Bronchial epithelial cell (primary cell): ENCODE data around the gene C1QA. TPM values are rescaled to one million over a fixed set of nuclear protein-coding genes. Genes with fewer than 3 reads are reported as not detected.
A peak's percentile ranks its signal among the peaks of the same experiment; 100 is the strongest.

Source experiments
- DNase-seq: peaks from one replicate; pipeline ENCODE4 v3.0.0-alpha.2; 2010; ENCODE audit warnings: low read depth
- FAIRE-seq: peaks from 2 replicates; lab custom pipeline; 2011; peaks lifted over from hg19 to GRCh38; lab: Jason Lieb, UNC
- H3K27me3 ChIP-seq: 2 replicates; pipeline ENCODE4 v1.5.1; 2011; ENCODE audit warnings: low read length; ENCODE audit not compliant: control insufficient read depth, insufficient read depth
- H3K36me3 ChIP-seq: 2 replicates; pipeline ENCODE4 v1.5.1; 2011; ENCODE audit warnings: low read length; ENCODE audit not compliant: control insufficient read depth, insufficient read depth
- H3K4me3 ChIP-seq: 2 replicates; pipeline ENCODE4 v1.5.1; 2011; ENCODE audit warnings: mild to moderate bottlenecking, low read depth, low read length, control low read depth
- total RNA-seq: library from RNA; depleted of rRNA; stranded (reverse); fragments of >200 nt; gene quantifications from 2 replicates; pipeline ENCODE4 v1.2.1, GENCODE V29; 2014
- TF ChIP-seq, protein P1 (sequence below): IDR thresholded peaks from 2 replicates; pipeline ENCODE4 v1.5.1; 2011; ENCODE audit warnings: mild to moderate bottlenecking, moderate library complexity, low read length, control low read depth, inconsistent platforms; ENCODE audit not compliant: insufficient read depth, severe bottlenecking

C1QA gene
- total RNA-seq, 1 donor from 2014 or later: not detected

DNA sequence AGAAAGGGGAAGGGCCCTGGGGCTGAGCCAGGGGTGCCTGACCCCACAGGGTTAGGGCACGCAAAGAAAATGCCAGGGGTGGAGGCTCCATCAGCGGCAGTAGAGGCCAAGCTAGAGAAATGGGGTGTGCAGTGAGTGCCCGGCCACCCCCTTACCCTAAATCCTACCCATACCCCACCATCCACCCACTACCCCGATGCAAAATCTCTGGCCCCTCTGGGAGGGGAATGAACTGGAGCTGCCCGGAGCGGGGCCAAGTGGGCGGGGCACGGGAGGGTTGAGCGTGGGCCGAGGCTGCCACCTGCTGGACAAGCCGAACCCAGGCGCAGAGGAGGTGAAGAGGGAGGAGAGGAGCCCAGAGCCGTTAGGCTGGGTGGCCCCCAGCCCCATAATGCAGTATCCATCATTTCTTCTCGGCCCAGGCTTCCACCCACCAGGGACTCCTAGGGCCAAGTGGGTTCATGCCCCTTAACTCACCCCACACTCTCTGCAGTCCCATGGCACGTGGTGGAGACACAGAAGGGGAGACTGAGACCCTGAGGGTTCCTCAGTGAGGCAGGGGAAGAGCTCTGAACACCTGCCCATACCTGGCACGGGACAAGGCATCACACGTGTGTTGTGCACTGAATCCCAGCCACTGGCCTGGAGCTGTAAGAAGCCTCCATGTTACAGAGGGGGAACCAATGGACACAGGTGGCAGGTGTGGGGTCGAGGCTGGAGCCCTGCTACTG lies 5.6 kb downstream of the C1QA start:
- H3K36me3 ChIP-seq: no peaks in the 10 kb centered on the region
- DNase-seq: peak; percentile 18
- TF ChIP-seq, protein P1, sequence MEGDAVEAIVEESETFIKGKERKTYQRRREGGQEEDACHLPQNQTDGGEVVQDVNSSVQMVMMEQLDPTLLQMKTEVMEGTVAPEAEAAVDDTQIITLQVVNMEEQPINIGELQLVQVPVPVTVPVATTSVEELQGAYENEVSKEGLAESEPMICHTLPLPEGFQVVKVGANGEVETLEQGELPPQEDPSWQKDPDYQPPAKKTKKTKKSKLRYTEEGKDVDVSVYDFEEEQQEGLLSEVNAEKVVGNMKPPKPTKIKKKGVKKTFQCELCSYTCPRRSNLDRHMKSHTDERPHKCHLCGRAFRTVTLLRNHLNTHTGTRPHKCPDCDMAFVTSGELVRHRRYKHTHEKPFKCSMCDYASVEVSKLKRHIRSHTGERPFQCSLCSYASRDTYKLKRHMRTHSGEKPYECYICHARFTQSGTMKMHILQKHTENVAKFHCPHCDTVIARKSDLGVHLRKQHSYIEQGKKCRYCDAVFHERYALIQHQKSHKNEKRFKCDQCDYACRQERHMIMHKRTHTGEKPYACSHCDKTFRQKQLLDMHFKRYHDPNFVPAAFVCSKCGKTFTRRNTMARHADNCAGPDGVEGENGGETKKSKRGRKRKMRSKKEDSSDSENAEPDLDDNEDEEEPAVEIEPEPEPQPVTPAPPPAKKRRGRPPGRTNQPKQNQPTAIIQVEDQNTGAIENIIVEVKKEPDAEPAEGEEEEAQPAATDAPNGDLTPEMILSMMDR: peak; percentile 91
- peaks cover 6% of the 10 kb centered on the region for H3K27me3 ChIP-seq
- no peak overlapping the region for H3K4me3 ChIP-seq
- FAIRE-seq: no peak

DNA sequence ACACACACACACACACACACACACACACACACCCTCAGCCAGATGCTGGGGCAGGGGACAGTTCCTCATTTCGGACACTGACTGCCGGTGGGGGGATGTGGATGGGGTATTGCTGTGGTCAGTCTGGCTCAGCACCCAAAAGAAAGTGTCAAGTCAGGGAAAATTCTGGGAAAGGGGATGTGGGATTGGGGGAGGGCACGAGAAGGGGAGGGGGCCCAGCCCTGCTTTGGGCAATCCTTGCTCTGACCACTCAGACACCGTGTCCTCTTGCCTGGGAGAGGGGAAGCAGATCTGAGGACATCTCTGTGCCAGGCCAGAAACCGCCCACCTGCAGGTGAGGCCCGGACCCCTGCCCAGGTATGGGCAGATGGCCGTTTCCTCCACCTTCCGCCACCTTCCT lies 7.0 kb downstream of the C1QA start, which contains the start of gene C1QC:
Gene C1QC (plus strand): TSS at position 253 of the 400 bp plus-strand sequence. CDS start 391 bp downstream, outside the sequence.
- DNase-seq (no peak), FAIRE-seq (no peak)
- Histone ChIP-seq H3K27me3 (peaks cover 4% of the 10 kb centered on the region), H3K4me3 (no peak within 1 kb of the TSS), H3K36me3 (no peaks in the 10 kb centered on the region)
- TF ChIP-seq, protein P1: no peak

DNA sequence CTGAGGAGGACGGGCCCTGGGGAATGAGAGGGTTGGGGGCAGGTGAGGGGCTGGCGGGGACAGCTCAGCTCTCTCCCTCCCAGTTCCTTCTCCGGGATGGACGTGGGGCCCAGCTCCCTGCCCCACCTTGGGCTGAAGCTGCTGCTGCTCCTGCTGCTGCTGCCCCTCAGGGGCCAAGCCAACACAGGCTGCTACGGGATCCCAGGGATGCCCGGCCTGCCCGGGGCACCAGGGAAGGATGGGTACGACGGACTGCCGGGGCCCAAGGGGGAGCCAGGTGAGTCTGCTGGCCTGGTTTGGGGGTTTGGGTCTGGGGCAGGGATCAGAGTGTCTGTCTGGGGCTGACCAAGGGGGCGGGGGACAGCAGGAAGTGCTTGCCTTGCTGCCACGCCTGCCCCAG lies 7.5 kb downstream of the C1QA start:
- Histone ChIP-seq H3K36me3 (no peaks in the 10 kb centered on the region), H3K4me3 (no peak overlapping the region), H3K27me3 (peaks cover 4% of the 10 kb centered on the region)
- DNase-seq (no peak), FAIRE-seq (no peak)
- TF ChIP-seq, protein P1: no peak

DNA sequence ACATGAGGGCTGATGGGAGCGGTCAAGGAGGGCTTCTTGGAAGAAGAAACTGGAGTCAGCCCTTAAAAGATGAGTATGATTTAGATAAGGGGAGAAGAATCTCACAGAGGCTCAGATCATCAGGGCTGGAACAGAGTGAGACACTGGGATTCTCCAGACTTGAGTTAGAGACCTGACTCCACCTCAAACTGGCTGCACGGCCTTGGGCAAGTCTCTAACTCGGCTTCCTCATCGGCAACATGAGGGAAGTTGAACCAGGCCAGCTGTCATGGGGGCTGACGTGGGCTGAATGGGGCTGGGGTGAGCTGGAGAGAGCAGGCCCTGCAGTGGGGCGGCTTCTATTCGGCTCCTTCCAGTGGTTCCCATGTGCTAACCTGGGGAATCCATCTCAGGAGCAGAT lies 9.5 kb downstream of the C1QA start:
- FAIRE-seq: no peak
- TF ChIP-seq, protein P1: no peak
- Histone ChIP-seq H3K27me3 (peaks cover 3% of the 10 kb centered on the region), H3K4me3 (no peak overlapping the region), H3K36me3 (no peaks in the 10 kb centered on the region)
- DNase-seq: no peak

DNA sequence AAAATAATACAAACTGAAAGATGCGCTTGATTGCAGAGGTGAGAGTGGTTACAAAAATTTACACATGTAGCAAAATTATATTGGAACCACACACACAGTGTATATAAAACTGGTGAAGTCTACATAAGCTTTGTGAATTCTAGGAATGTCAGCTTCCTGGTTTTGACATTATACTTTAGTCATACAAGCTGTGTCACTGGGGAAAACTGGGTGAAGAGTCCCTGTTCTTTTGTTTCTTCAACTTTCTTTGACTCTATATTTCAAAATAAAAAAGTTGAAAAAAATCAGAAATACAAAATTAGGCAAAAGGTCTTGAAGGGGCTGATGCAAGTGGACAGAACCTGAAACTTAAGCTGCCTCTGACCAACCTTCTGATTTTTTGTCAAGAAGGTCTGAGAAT lies 10.0 kb downstream of the C1QA start:
- no peak for FAIRE-seq
- H3K36me3 ChIP-seq: no peaks in the 10 kb centered on the region
- no peak overlapping the region for H3K4me3 ChIP-seq
- TF ChIP-seq, protein P1: no peak
- no peak for DNase-seq
- H3K27me3 ChIP-seq: peaks cover 2% of the 10 kb centered on the region
